Endothelial cell of umbilical vein (primary cell): ENCODE results near the gene EPAS1. TPM values are rescaled to one million over a fixed set of nuclear protein-coding genes. Genes with fewer than 3 reads are reported as not detected.
A peak's percentile ranks its signal among the peaks of the same experiment; 100 is the strongest.

Experiments used
- BruUV-seq: library from RNA; stranded (reverse); fragments of 400-500 nt; replicated peaks from 2 replicates; lab custom pipeline; 2021; lab: Mats Ljungman, UMichigan
- CTCF ChIA-PET: fragments of 300-600, 350-600 bp; sonication (Branson Sonifier 250); formaldehyde crosslinking; loops from one replicate; lab custom pipeline; 2021; ENCODE audit warnings: antibody characterized with exemption, inconsistent platforms; lab: Charles Lee
- POLR2A ChIA-PET: fragments of 300-600, 350-600 bp; sonication (Branson Sonifier 250); formaldehyde crosslinking; loops from one replicate; lab custom pipeline; 2021; ENCODE audit warnings: antibody characterized with exemption, inconsistent platforms; lab: Charles Lee
- DNase-seq: peaks from one replicate; pipeline ENCODE4 v3.0.0-alpha.2; 2011; ENCODE audit warnings: low read depth, low spot score
- FAIRE-seq: peaks from 2 replicates; lab custom pipeline; 2011; peaks lifted over from hg19 to GRCh38; lab: Jason Lieb, UNC
- H2AFZ ChIP-seq: 2 replicates; pipeline ENCODE4 v1.6.0; 2012; ENCODE audit warnings: low read depth, low read length, control low read depth, inconsistent platforms
- H3K27ac ChIP-seq: 2 replicates; pipeline ENCODE4 v1.5.1; 2011; ENCODE audit warnings: low read depth, mild to moderate bottlenecking, control low read depth, low read length, moderate library complexity; ENCODE audit not compliant: insufficient read depth
- H3K27me3 ChIP-seq, 2 experiments: 2 replicates each; pipeline versions ENCODE4 v1.6.0 to v1.6.1; 2011; ENCODE audit warnings: low read length in 2 of 2, mixed read lengths in 1 of 2; ENCODE audit not compliant: control insufficient read depth in 2 of 2, insufficient read depth in 2 of 2
- H3K36me3 ChIP-seq, 2 experiments: 2 replicates in 1 of 2; 3 replicates in 1 of 2; pipeline ENCODE4 v1.5.1; 2011; ENCODE audit warnings: low read length in 2 of 2, mild to moderate bottlenecking in 1 of 2, moderate library complexity in 1 of 2; ENCODE audit not compliant: control insufficient read depth in 2 of 2, insufficient read depth in 2 of 2; ENCODE audit errors: extremely low read depth in 1 of 2
- H3K4me1 ChIP-seq: 3 replicates; pipeline ENCODE4 v1.5.1; 2011; ENCODE audit warnings: mild to moderate bottlenecking, low read length; ENCODE audit not compliant: control insufficient read depth, insufficient read depth; ENCODE audit errors: extremely low read depth
- H3K4me2 ChIP-seq: 2 replicates; pipeline ENCODE4 v1.6.1; 2011; ENCODE audit warnings: low read length, control low read depth, mixed read lengths; ENCODE audit not compliant: insufficient read depth
- H3K4me3 ChIP-seq, 3 experiments: fragments of 200-600 bp in 1 of 3; sonication (generic), shearing (Covaris generic) in 1 of 3; replicated peaks in 1 of 3; 2 replicates each; pipeline ENCODE4 v1.5.1; 2011 to 2016; ENCODE audit warnings: control low read depth in 3 of 3, low read length in 3 of 3, mild to moderate bottlenecking in 2 of 3, inconsistent platforms in 1 of 3, low read depth in 1 of 3, moderate library complexity in 1 of 3; ENCODE audit not compliant: insufficient read depth in 1 of 3
- H3K79me2 ChIP-seq: 2 replicates; pipeline ENCODE4 v1.6.0; 2012; ENCODE audit warnings: low read length, inconsistent platforms; ENCODE audit not compliant: control insufficient read depth, insufficient read depth
- H3K9ac ChIP-seq: replicated peaks from 2 replicates; pipeline ENCODE3; 2011; ENCODE audit warnings: low read length, control low read depth; ENCODE audit not compliant: insufficient read depth; ENCODE audit errors: extremely low read depth
- H3K9me1 ChIP-seq: replicated peaks from 3 replicates; pipeline ENCODE4 v1.6.0; 2011; ENCODE audit warnings: mild to moderate bottlenecking, low read length; ENCODE audit not compliant: control insufficient read depth, insufficient read depth; ENCODE audit errors: extremely low read depth
- H3K9me3 ChIP-seq: replicated peaks from 2 replicates; pipeline ENCODE4 v1.5.1; 2012; ENCODE audit warnings: low read length, inconsistent platforms; ENCODE audit not compliant: control insufficient read depth, insufficient read depth
- H4K20me1 ChIP-seq: replicated peaks from 2 replicates; pipeline ENCODE3; 2011; ENCODE audit warnings: mild to moderate bottlenecking, low read length; ENCODE audit not compliant: control insufficient read depth, insufficient read depth; ENCODE audit errors: extremely low read depth
- CTCF ChIP-seq, 2 donors: IDR thresholded peaks; 1 replicate in 1 of 2; 2 replicates in 1 of 2; pipeline ENCODE4 v1.5.1; 2011; ENCODE audit warnings: low read length in 2 of 2, mild to moderate bottlenecking in 2 of 2, moderate library complexity in 2 of 2, control low read depth in 1 of 2, inconsistent platforms in 1 of 2, low read depth in 1 of 2; ENCODE audit not compliant: insufficient read depth in 1 of 2; ENCODE audit errors: extremely low read depth in 1 of 2
- EZH2 ChIP-seq: IDR thresholded peaks from 2 replicates; pipeline ENCODE4 v1.6.1; 2012; ENCODE audit warnings: borderline replicate concordance, low read depth, mild to moderate bottlenecking, moderate library complexity, low read length, inconsistent platforms; ENCODE audit not compliant: severe bottlenecking
- FOS ChIP-seq: IDR thresholded peaks from 2 replicates; pipeline ENCODE4 v1.6.1; 2011; ENCODE audit warnings: mild to moderate bottlenecking, low read length, moderate library complexity, borderline replicate concordance; ENCODE audit not compliant: insufficient read depth
- JUN ChIP-seq: IDR thresholded peaks from 2 replicates; pipeline ENCODE4 v1.6.1; 2011; ENCODE audit warnings: borderline replicate concordance, low read depth; ENCODE audit not compliant: insufficient read length, insufficient read depth
- MYC ChIP-seq: IDR thresholded peaks from one replicate; pipeline ENCODE4 v1.6.1; 2011; ENCODE audit warnings: mild to moderate bottlenecking, low read depth, low read length
- POLR2A ChIP-seq: IDR thresholded peaks from 2 replicates; pipeline ENCODE4 v1.6.1; 2012; ENCODE audit warnings: low read depth, mild to moderate bottlenecking, control low read depth, low read length
- POLR2AphosphoS5 ChIP-seq: IDR thresholded peaks from 2 replicates; pipeline ENCODE4 v1.6.1; 2012; ENCODE audit warnings: low read depth, mild to moderate bottlenecking, control low read depth, low read length, moderate library complexity; ENCODE audit not compliant: insufficient read depth
- dilution Hi-C: fragments of 300-500 bp; cut with MboI; formaldehyde crosslinking; loops from one replicate; pipeline ENCODE4 v1.15.0; 2019; ENCODE audit warnings: low sequenced_read_pairs; ENCODE audit not compliant: extremely low pct_ligation_motif_present
- intact Hi-C: fragments of 100-400 bp; cut with micrococcal nuclease; formaldehyde crosslinking; loops from one replicate; pipeline ENCODE4 v1.10.0; 2022
- polyA plus RNA-seq, 4 experiments: library from polyadenylated mRNA; depleted of rRNA in 3 of 4; stranded (reverse) in 3 of 4; unstranded in 1 of 4; fragments of >200 nt; gene quantifications; 2 replicates each; pipeline versions ENCODE4 v1.2.1 to v1.2.3, GENCODE V29; 2011 to 2012; ENCODE audit warnings: missing spikeins in 1 of 4
- total RNA-seq: library from RNA; stranded (reverse); gene quantifications from 2 replicates; pipeline ENCODE4 v1.2.3, GENCODE V29; 2021
- TF ChIP-seq, protein P1 (sequence below): IDR thresholded peaks from 2 replicates; pipeline ENCODE4 v1.6.1; 2011; ENCODE audit not compliant: insufficient read depth, insufficient read length

EPAS1 gene
- total and polyA plus RNA-seq, 2 donors (not counting 3 experiments of a cell fraction or from before 2014, with no cell fraction given) = 229 to 374 TPM

GRCh38 chr2:46248171-46248570 is 49.0 kb upstream of the EPAS1 start:
- Histone ChIP-seq H3K4me2 (no peak overlapping the region), H3K27me3 (no peaks in the 10 kb centered on the region), H3K79me2 (no peaks in the 10 kb centered on the region), H4K20me1 (no peaks in the 10 kb centered on the region), H3K9me3 (no peaks in the 10 kb centered on the region), H3K9me1 (no peaks in the 10 kb centered on the region), H3K4me1 (peaks cover 10% of the 10 kb centered on the region), H3K27ac (no peak overlapping the region), H2AFZ (no peak overlapping the region), H3K4me3 (no peak overlapping the region), H3K9ac (no peak overlapping the region), H3K36me3 (no peaks in the 10 kb centered on the region)
- CTCF ChIA-PET = interaction anchor here (1.2 to 2.0 kb wide), 3 partner anchors 23 to 46 kb away, joined by 5 read pairs; no protein-coding TSS in a partner anchor
- POLR2A ChIA-PET = no interaction called here
- dilution Hi-C loops = no loop called here
- TF ChIP-seq EZH2 (no peak), POLR2AphosphoS5 (no peak), JUN (no peak), POLR2A (no peak), CTCF (IDR thresholded peaks at IDR 0.05; ENCODE audit: extremely low read depth in 1 of 2, insufficient read depth in 1 of 2, low read depth in 1 of 2, low read length in 2 of 2) (no peak), FOS (no peak), MYC (no peak)
- TF ChIP-seq, protein P1, sequence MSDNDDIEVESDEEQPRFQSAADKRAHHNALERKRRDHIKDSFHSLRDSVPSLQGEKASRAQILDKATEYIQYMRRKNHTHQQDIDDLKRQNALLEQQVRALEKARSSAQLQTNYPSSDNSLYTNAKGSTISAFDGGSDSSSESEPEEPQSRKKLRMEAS = no peak
- DNase-seq = peak; percentile 94
- peak; percentile 73 for FAIRE-seq
- no TSS peak for BruUV-seq
- intact Hi-C loops = loop anchor here (1.0 kb wide), 1 partner anchor 9 kb away; no protein-coding TSS in a partner anchor
